ENCODE data around the gene SKIC2. TPM values are rescaled to one million over a fixed set of nuclear protein-coding genes. Genes with fewer than 3 reads are reported as not detected.

The SKIC2 gene
- total and polyA plus RNA-seq, 2 of the 4 experiments (the other 2 are of a cell fraction), result 30.6 to 46.0 TPM

DNA sequence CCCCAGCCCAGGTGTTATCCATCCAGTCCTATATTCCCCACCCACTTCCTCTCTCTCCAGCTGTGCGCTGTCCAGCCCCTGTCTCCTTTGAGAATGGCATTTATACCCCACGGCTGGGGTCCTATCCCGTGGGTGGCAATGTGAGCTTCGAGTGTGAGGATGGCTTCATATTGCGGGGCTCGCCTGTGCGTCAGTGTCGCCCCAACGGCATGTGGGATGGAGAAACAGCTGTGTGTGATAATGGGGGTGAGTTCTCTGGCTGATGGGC is 30.4 kb upstream of the SKIC2 start:
- no peak for DNase-seq
- Histone ChIP-seq H3K36me3 (ENCODE audit: control insufficient read depth, insufficient read depth, low read length) (no peaks in the 10 kb centered on the region), H2AK5ac (ENCODE audit: low read depth, low read length) (no peak overlapping the region), H3K9me3 (ENCODE audit: control insufficient read depth, insufficient read depth, low read length) (no peaks in the 10 kb centered on the region), H3K4me1 (ENCODE audit: control insufficient read depth, insufficient read depth, low read length) (peaks cover 1% of the 10 kb centered on the region; the same call in 1 of the 2 replicates), H3K56ac (ENCODE audit: extremely low read depth, insufficient read depth, low read length) (no peak overlapping the region), H3K4me3 (ENCODE audit: insufficient read depth, low read depth, low read length) (no peak overlapping the region), H3K23ac (ENCODE audit: low read depth, low read length) (no peak overlapping the region), H3K9ac (ENCODE audit: low read depth, low read length) (no peak overlapping the region), H3K79me1 (ENCODE audit: low read depth in 1 of 2, low read length in 2 of 2) (no peaks in the 10 kb centered on the region), H2BK5ac (ENCODE audit: low read depth, low read length, poor library complexity, severe bottlenecking) (no peak overlapping the region), H3K27ac (ENCODE audit: insufficient read depth, low read length) (no peak overlapping the region), H3K4me2 (ENCODE audit: low read depth, low read length) (no peak overlapping the region), H3K27me3 (ENCODE audit: control insufficient read depth, insufficient read depth, low read length) (peaks cover 3% of the 10 kb centered on the region; the same call in 1 of the 2 replicates), H2AFZ (replicated peaks; ENCODE audit: low read length, poor library complexity) (peak overlapping the region; percentile 29), H3K14ac (replicated peaks; ENCODE audit: low read depth, low read length) (no peak overlapping the region), H2BK15ac (ENCODE audit: low read depth, low read length) (no peak overlapping the region), H4K91ac (ENCODE audit: insufficient read depth, low read depth, low read length) (no peak overlapping the region), H3K18ac (ENCODE audit: low read depth, low read length) (no peak overlapping the region), H2AK9ac (replicated peaks; ENCODE audit: low read depth, low read length, poor library complexity) (no peak overlapping the region), H4K8ac (ENCODE audit: low read depth in 2 of 2, low read length in 2 of 2) (no peak overlapping the region), H4K5ac (ENCODE audit: low read depth, low read length) (no peak overlapping the region), H2BK120ac (ENCODE audit: low read depth, low read length) (no peak overlapping the region), H4K20me1 (ENCODE audit: insufficient read depth, low read length) (no peaks in the 10 kb centered on the region), H3K4ac (ENCODE audit: low read depth, low read length) (no peak overlapping the region), H3K9me1 (ENCODE audit: insufficient read depth, low read length) (0 out of 2 replicates have a peak, but pooled peaks cover 3% of the 10 kb centered on the region), H2BK20ac (ENCODE audit: low read depth, low read length) (no peak overlapping the region)
- CTCF ChIA-PET, result no interaction called here
- ATAC-seq (ENCODE audit: low read depth), result no peak
- intact Hi-C loops (cut with micrococcal nuclease) (no loop called here), in situ Hi-C loops (cut with MboI; ENCODE audit: low sequenced_read_pairs) (no loop called here), dilution Hi-C loops (cut with HindIII; ENCODE audit: low sequenced_read_pairs, unreplicated experiment) (no loop called here)
- POLR2A ChIA-PET (ENCODE audit: unreplicated experiment), result no interaction called here
- no TSS peak for BruUV-seq (replicated peaks)
- 62% methylated on average over 7 of the region's 9 CpGs; no CpG with 5 or more reads in 1 of the 2 experiments for WGBS, 2 experiments (ENCODE audit: extremely low coverage in 2 of 2, insufficient read length in 1 of 2)
- no peak for TF ChIP-seq MAFK (IDR thresholded peaks at IDR 0.05; ENCODE audit: low read depth, low read length)
- no peak for TF ChIP-seq BHLHE40 (IDR thresholded peaks at IDR 0.05; ENCODE audit: low read depth, low read length)
- TF ChIP-seq NFE2L2 (IDR thresholded peaks at IDR 0.05; ENCODE audit: low read depth, low read length), result no peak
- no peak for TF ChIP-seq CEBPB (IDR thresholded peaks at IDR 0.05; ENCODE audit: low read depth, low read length)
- no peak for TF ChIP-seq CHD1 (IDR thresholded peaks at IDR 0.05; ENCODE audit: low read depth, low read length)
- TF ChIP-seq RCOR1 (IDR thresholded peaks at IDR 0.05; ENCODE audit: insufficient replicate concordance, low read length), result no peak
- TF ChIP-seq MAZ (IDR thresholded peaks at IDR 0.05; ENCODE audit: borderline replicate concordance, low read depth, low read length), result no peak
- no peak for TF ChIP-seq FOS (IDR thresholded peaks at IDR 0.05; ENCODE audit: low read depth, low read length)
- TF ChIP-seq USF2 (IDR thresholded peaks at IDR 0.05; ENCODE audit: low read depth, low read length), result no peak
- no peak for TF ChIP-seq RAD21 (IDR thresholded peaks at IDR 0.05; ENCODE audit: low read length)
- TF ChIP-seq MXI1 (IDR thresholded peaks at IDR 0.05; ENCODE audit: borderline replicate concordance, low read depth, low read length), result no peak
- TF ChIP-seq CTCF (conservative IDR thresholded peaks at IDR 0.05; ENCODE audit: low read depth, low read length), result no peak
- no peak for TF ChIP-seq SMC3 (IDR thresholded peaks at IDR 0.05; ENCODE audit: low read depth, low read length)
- no peak for TF ChIP-seq RFX5 (IDR thresholded peaks at IDR 0.05; ENCODE audit: low read depth, low read length)
- TF ChIP-seq ELK1 (IDR thresholded peaks at IDR 0.05; ENCODE audit: borderline replicate concordance, low read depth, low read length), result no peak
- no peak for TF ChIP-seq POLR2A (IDR thresholded peaks at IDR 0.05; ENCODE audit: low read depth, low read length)
